Measurements from ENCODE around the gene KLC4.

The KLC4 gene

DNA sequence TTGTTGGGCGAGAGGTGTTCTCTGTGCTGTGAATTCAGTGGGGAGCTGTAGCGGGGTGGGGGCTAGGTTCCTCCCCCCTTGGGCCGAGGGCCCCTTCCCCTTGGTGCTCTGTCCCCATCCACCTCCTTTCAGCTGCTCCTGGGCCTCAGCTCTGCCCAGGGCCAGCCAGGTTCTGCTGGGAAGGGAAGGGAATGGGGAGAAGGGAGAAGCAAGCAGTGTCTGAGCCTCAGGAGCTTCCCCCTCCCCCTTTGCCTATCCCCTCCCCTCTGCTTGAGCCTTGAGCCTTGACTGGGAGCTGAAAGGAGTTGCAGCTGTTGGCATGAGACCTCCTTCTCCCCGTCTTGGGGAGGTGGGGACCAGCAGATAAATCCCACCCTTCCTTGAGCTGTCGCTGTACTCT, 38.6 kb upstream of the KLC4 start:
- TF ChIP-seq ZBTB7A (IDR thresholded peaks at IDR 0.05; ENCODE audit: low read depth) (peak; percentile 21; the same call in 1 of the 2 replicates), CREB1 (IDR thresholded peaks at IDR 0.05; ENCODE audit: low read depth) (no peak)

DNA sequence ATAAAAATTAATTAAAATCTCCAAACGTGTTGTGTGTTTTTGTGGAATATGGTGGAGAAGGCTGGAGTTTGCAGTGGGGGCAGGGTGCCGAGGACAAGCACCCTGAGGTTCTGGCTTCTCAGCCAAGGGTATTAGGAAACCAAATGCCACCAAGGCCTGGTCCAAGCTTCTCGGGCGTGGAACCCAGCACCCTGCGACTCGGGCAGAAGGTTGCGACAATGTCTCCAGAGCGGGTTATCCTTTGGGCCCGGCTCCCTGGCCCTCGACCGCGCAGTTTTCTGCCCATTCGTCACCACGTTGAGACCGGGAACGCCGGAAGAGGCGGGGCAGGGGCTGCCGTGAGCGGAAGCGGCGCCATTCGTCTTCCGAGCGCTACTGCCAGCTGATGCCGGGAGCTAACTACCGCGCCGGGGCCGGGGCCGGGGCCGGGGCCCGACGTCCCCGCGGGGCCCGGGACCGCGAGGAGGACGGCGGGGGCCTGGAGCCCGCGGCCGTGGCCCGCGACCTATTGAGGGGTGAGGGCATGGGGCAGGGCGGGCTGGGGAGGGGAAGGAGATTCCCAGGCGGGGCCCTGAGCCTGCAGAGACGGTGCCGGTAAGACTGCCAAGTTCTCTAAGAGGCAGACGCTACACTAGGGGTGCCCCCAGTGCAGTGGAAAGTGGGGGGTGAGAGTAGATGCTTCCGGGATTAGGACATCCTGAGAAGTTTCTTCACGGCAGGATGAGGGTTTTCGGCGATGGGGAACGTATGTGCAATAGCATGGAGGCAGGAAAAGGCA, 38.0 kb upstream of the KLC4 start, which contains the start of gene RRP36:
RRP36 (plus strand) TSS at position 354 of the 778 bp plus-strand sequence; CDS start at position 386, 32 bp downstream.
- TF ChIP-seq ZBTB7A (IDR thresholded peaks at IDR 0.05; ENCODE audit: low read depth), result no peak
- no peak; the same call in 1 of the 2 replicates for TF ChIP-seq TCF12 (IDR thresholded peaks at IDR 0.05; ENCODE audit: low read depth)
- no peak for TF ChIP-seq TEAD4 (IDR thresholded peaks at IDR 0.05)
- TF ChIP-seq, protein P1, sequence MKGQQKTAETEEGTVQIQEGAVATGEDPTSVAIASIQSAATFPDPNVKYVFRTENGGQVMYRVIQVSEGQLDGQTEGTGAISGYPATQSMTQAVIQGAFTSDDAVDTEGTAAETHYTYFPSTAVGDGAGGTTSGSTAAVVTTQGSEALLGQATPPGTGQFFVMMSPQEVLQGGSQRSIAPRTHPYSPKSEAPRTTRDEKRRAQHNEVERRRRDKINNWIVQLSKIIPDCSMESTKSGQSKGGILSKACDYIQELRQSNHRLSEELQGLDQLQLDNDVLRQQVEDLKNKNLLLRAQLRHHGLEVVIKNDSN (IDR thresholded peaks at IDR 0.05), result no peak
- TF ChIP-seq CREB1 (IDR thresholded peaks at IDR 0.05; ENCODE audit: low read depth), result 0 out of 2 replicates have a peak, but pooled peaks have one; percentile 30
- TF ChIP-seq YY1 (IDR thresholded peaks at IDR 0.05; ENCODE audit: low read depth), result peak; percentile 90
- no peak for TF ChIP-seq NFIC (IDR thresholded peaks at IDR 0.05)
- TF ChIP-seq FOXM1 (IDR thresholded peaks at IDR 0.05; ENCODE audit: borderline replicate concordance, low read depth), result no peak
- peak; percentile 5; the same call in 1 of the 2 replicates for TF ChIP-seq CEBPB (IDR thresholded peaks at IDR 0.05)
- TF ChIP-seq EP300 (IDR thresholded peaks at IDR 0.05; ENCODE audit: borderline replicate concordance), result no peak
- peak; percentile 85 for TF ChIP-seq TAF1 (IDR thresholded peaks at IDR 0.05; ENCODE audit: low read depth)
- no peak for TF ChIP-seq EGR1 (IDR thresholded peaks at IDR 0.05)
- TF ChIP-seq, protein P2, sequence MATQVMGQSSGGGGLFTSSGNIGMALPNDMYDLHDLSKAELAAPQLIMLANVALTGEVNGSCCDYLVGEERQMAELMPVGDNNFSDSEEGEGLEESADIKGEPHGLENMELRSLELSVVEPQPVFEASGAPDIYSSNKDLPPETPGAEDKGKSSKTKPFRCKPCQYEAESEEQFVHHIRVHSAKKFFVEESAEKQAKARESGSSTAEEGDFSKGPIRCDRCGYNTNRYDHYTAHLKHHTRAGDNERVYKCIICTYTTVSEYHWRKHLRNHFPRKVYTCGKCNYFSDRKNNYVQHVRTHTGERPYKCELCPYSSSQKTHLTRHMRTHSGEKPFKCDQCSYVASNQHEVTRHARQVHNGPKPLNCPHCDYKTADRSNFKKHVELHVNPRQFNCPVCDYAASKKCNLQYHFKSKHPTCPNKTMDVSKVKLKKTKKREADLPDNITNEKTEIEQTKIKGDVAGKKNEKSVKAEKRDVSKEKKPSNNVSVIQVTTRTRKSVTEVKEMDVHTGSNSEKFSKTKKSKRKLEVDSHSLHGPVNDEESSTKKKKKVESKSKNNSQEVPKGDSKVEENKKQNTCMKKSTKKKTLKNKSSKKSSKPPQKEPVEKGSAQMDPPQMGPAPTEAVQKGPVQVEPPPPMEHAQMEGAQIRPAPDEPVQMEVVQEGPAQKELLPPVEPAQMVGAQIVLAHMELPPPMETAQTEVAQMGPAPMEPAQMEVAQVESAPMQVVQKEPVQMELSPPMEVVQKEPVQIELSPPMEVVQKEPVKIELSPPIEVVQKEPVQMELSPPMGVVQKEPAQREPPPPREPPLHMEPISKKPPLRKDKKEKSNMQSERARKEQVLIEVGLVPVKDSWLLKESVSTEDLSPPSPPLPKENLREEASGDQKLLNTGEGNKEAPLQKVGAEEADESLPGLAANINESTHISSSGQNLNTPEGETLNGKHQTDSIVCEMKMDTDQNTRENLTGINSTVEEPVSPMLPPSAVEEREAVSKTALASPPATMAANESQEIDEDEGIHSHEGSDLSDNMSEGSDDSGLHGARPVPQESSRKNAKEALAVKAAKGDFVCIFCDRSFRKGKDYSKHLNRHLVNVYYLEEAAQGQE (IDR thresholded peaks at IDR 0.05; ENCODE audit: low read depth), result no peak
- TF ChIP-seq, protein P3, sequence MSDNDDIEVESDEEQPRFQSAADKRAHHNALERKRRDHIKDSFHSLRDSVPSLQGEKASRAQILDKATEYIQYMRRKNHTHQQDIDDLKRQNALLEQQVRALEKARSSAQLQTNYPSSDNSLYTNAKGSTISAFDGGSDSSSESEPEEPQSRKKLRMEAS (IDR thresholded peaks at IDR 0.05), result peak; percentile 81
- TF ChIP-seq RAD21 (IDR thresholded peaks at IDR 0.05; ENCODE audit: low read depth), result no peak

DNA sequence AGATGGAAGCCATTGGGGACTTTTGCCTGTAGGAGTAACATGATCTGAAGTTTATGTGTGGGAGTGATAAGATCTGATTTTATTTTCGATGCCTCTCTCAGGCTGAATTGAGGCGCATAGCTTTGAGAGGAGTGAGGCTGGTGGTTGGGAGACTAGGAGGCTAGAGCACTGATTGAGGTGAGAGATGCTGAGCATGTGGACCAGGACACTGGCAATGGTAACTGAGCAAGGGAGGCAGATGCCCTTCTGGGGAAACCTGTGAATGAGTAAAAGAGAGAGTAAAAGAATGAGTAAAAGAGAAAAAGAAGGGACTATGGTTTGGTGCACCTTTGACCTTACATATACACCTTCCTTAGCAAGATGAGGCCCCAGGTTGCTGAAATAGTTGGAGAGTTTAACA, 35.0 kb upstream of the KLC4 start:
- TF ChIP-seq RAD21 (IDR thresholded peaks at IDR 0.05; ENCODE audit: low read depth) (no peak), TAF1 (IDR thresholded peaks at IDR 0.05; ENCODE audit: low read depth) (no peak), CREB1 (IDR thresholded peaks at IDR 0.05; ENCODE audit: low read depth) (no peak), TEAD4 (IDR thresholded peaks at IDR 0.05) (no peak), NFIC (IDR thresholded peaks at IDR 0.05) (no peak), EP300 (IDR thresholded peaks at IDR 0.05; ENCODE audit: borderline replicate concordance) (no peak), CEBPB (IDR thresholded peaks at IDR 0.05) (no peak), EGR1 (IDR thresholded peaks at IDR 0.05) (no peak), ZBTB7A (IDR thresholded peaks at IDR 0.05; ENCODE audit: low read depth) (no peak), YY1 (IDR thresholded peaks at IDR 0.05; ENCODE audit: low read depth) (no peak)
- TF ChIP-seq, protein P2 (IDR thresholded peaks at IDR 0.05; ENCODE audit: low read depth), result no peak
- TF ChIP-seq, protein P1 (IDR thresholded peaks at IDR 0.05), result no peak
- TF ChIP-seq, protein P3 (IDR thresholded peaks at IDR 0.05), result no peak

DNA sequence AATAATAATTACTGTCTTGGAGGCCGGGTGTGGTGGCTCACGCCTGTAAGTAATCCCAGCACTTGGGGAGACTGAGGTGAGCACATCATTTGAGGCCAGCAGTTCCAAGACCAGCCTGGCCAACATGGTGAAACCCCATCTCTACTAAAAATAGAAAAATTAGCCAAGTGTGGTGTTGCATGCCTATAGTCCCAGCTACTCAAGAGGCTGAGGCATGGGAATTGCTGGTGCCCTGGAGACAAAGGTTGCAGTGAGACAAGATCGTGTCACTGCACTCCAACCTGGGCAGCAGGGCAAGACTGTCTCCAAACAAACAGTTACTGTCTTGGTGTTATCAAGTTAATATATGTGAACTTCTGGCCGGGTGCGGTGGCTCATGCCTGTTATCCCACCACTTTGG, 33.1 kb upstream of the KLC4 start:
- TF ChIP-seq TAF1 (IDR thresholded peaks at IDR 0.05; ENCODE audit: low read depth) (no peak), TCF12 (IDR thresholded peaks at IDR 0.05; ENCODE audit: low read depth) (no peak), TEAD4 (IDR thresholded peaks at IDR 0.05) (no peak), CEBPB (IDR thresholded peaks at IDR 0.05) (no peak), YY1 (IDR thresholded peaks at IDR 0.05; ENCODE audit: low read depth) (no peak), RAD21 (IDR thresholded peaks at IDR 0.05; ENCODE audit: low read depth) (no peak)
- TF ChIP-seq, protein P2 (IDR thresholded peaks at IDR 0.05; ENCODE audit: low read depth), result no peak
- TF ChIP-seq, protein P1 (IDR thresholded peaks at IDR 0.05), result no peak
- TF ChIP-seq, protein P3 (IDR thresholded peaks at IDR 0.05), result no peak
